ENCODE results near the gene EXOC5. TPM values are rescaled to one million over a fixed set of nuclear protein-coding genes. Genes with fewer than 3 reads are reported as not detected.
"Not testable (repeated sequence)": the region's sequence is repeated elsewhere in the genome, so short reads cannot be mapped to it uniquely, and the experiment has no call there.

EXOC5 gene
- total RNA-seq, 1 donor from 2014 or later: 53.8 TPM

GRCh38 chr14:57259672-57260071 lies 9.0 kb downstream of the EXOC5 start:
- no peak for DNase-seq
- Mint-ChIP-seq H3K36me3 (ENCODE audit: low read depth) (peaks cover 16% of the 10 kb centered on the region), H3K27me3 (no peaks in the 10 kb centered on the region), H3K4me1 (peaks cover 23% of the 10 kb centered on the region), H3K9me3 (no peaks in the 10 kb centered on the region), H3K4me3 (no peak overlapping the region), H3K27ac (no peak overlapping the region)
- intact Hi-C loops (cut with micrococcal nuclease): loop anchor here (2.0 to 10.0 kb wide), 3 partner anchors 15 to 1375 kb away; partner anchors contain the start of genes ACTR10 and DACT1
- TF ChIP-seq CTCF (IDR thresholded peaks at IDR 0.05): no peak
- no peak for ATAC-seq (ENCODE audit: low read depth)
- ChIA-PET POLR2A (no interaction called here), CTCF (no interaction called here)

DNA sequence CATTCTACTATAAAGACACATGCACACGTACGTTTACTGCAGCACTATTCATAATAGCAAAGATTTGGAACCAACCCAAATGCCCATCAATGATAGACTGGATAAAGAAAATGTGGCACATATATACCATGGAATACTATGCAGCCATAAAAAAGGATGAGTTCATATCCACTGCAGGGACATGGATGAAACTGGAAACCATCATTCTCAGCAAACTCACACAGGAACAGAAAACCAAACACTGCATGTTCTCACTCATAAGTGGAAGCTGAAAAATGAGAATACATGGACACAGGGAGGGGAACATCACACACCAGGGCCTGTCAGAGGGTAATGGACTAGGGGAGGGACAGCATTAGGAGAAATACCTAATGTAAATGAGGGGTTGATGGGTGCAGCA lies 10.5 kb downstream of the EXOC5 start:
- CTCF ChIA-PET; H3K27me3 Mint-ChIP-seq; H3K9me3 Mint-ChIP-seq; H3K27ac Mint-ChIP-seq; H3K4me3 Mint-ChIP-seq; ATAC-seq (ENCODE audit: low read depth); intact Hi-C loops (cut with micrococcal nuclease); POLR2A ChIA-PET; DNase-seq: not testable (repeated sequence)
- peaks cover 34% of the 10 kb centered on the region for H3K4me1 Mint-ChIP-seq
- H3K36me3 Mint-ChIP-seq (ENCODE audit: low read depth): peaks cover 16% of the 10 kb centered on the region

DNA sequence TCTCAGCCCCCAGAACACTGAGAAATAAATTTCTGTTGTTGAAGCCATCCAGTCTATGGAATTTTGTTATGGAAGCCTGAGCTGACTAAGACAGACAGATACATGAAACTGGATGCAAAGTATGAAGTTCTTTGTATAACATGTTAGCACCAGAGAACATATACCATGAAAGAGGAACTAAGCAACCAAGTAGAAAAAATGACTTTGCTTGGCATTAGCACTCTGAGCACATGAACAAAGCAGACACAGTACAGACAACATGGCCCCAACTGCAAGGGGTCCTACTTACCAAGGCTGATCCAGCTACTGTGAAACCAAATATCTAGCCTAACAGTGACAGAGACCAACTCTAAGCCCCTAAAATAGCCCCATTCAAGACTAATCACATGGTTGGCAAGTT lies 13.8 kb downstream of the EXOC5 start:
- ATAC-seq (ENCODE audit: low read depth) (peak; percentile 52), DNase-seq (no peak)
- Mint-ChIP-seq H3K27me3 (no peaks in the 10 kb centered on the region), H3K9me3 (no peaks in the 10 kb centered on the region), H3K4me3 (no peak overlapping the region), H3K36me3 (ENCODE audit: low read depth) (peaks cover 13% of the 10 kb centered on the region), H3K4me1 (peaks cover 31% of the 10 kb centered on the region), H3K27ac (peak overlapping the region; percentile 27)
- intact Hi-C loops (cut with micrococcal nuclease): no loop called here
- TF ChIP-seq CTCF (IDR thresholded peaks at IDR 0.05): no peak
- ChIA-PET POLR2A (no interaction called here), CTCF (no interaction called here)

- Mint-ChIP-seq H3K27ac (no peak overlapping the region), H3K36me3 (ENCODE audit: low read depth) (peaks cover 38% of the 10 kb centered on the region), H3K4me3 (no peak overlapping the region), H3K9me3 (no peaks in the 10 kb centered on the region), H3K27me3 (no peaks in the 10 kb centered on the region), H3K4me1 (peaks cover 6% of the 10 kb centered on the region)
- ATAC-seq (ENCODE audit: low read depth): no peak
- intact Hi-C loops (cut with micrococcal nuclease): no loop called here
- TF ChIP-seq CTCF (IDR thresholded peaks at IDR 0.05): no peak
- DNase-seq: no peak
- ChIA-PET POLR2A (no interaction called here), CTCF (no interaction called here)
Observed at GRCh38 chr14:57246933-57247657, 21.6 kb downstream of the EXOC5 start.

- intact Hi-C loops (cut with micrococcal nuclease): loop anchor here (2.0 kb wide), 1 partner anchor 15 kb away; no protein-coding TSS in a partner anchor
- CTCF ChIA-PET: no interaction called here
- no peak for TF ChIP-seq CTCF (IDR thresholded peaks at IDR 0.05)
- DNase-seq (no peak), ATAC-seq (ENCODE audit: low read depth) (no peak)
- H3K36me3 Mint-ChIP-seq (ENCODE audit: low read depth): peaks cover 42% of the 10 kb centered on the region
- H3K4me1 Mint-ChIP-seq: peaks cover 4% of the 10 kb centered on the region
- no peak overlapping the region for H3K4me3 Mint-ChIP-seq
- no peak overlapping the region for H3K27ac Mint-ChIP-seq
- POLR2A ChIA-PET: no interaction called here
- no peaks in the 10 kb centered on the region for H3K27me3 Mint-ChIP-seq
- no peaks in the 10 kb centered on the region for H3K9me3 Mint-ChIP-seq
Observed at GRCh38 chr14:57245941-57246340, 22.8 kb downstream of the EXOC5 start.
